ENCODE measurements around the gene WNT3A.

Gene WNT3A

GRCh38 chr1:228098323-228098931 is 91.6 kb downstream of the WNT3A start:
- no peak for TF ChIP-seq CTCF (IDR thresholded peaks at IDR 0.05; ENCODE audit: low read depth, low read length, missing control alignments)
- DNase-seq (ENCODE audit: extremely low read depth, low read depth) = no peak
- H3K4me3 ChIP-seq (replicated peaks; ENCODE audit: low read depth, low read length) = no peak overlapping the region

DNA sequence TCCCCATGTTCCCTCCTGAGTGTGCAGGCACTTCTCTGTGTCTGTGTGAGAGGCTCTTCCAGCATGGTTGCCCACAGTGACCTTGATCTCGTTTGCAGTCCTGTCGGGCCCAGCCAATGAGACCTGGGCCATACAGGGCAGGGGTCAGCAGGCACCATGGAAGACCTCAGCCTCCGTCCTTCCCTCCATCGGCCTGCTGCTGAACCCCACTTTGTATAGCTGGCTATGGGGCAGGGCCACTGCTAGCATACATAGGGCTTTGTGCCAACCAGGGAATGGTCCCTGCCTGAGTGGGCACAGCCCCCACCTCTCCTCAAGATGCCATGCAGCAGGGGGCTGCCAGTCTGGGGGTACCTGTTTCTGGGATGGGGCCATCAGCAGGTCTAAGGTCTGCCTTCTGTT is 92.5 kb downstream of the WNT3A start:
- H3K4me3 ChIP-seq (replicated peaks; ENCODE audit: low read depth, low read length) = no peak overlapping the region
- DNase-seq (ENCODE audit: extremely low read depth, low read depth) = no peak
- TF ChIP-seq CTCF (IDR thresholded peaks at IDR 0.05; ENCODE audit: low read depth, low read length, missing control alignments) = no peak

DNA sequence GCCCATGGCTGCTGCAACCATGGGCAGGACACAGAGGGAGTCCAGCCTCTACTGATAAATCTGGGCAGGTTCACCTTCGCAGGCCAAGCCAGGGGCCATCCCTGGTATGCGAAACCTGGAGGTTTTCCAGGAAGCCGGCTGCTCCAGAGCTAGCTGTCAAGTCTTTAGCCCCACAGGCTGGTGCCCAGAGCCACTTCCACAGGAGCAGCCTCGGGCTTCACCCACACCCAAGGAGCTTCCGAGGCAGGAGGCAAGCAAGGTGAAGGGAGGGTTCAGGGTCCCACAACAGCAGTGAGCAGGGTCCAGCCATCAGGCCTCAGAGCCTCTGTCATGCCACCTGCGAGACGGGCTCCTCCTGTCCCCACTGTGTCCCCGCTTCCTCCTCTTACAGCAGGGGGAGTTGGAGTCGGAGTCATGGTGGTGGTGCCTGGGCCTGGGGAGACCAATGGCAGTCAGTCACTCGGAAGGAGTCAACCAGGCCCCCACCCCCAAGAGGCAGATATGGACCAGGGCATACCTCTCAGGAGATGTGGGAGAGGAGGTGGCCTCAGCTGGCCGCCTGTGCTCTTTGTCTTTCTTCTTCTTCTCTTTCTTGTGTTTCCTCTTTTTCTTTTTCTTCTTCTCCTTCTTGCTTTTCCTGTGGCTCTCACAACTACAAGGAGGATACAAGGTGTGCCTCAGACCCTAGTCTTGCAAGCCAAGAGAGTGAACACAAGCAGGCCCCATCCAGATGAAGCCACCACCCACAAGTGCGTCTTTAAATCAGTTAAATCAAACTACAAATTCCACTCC is 94.2 kb downstream of the WNT3A start:
- no peak for TF ChIP-seq CTCF (IDR thresholded peaks at IDR 0.05; ENCODE audit: low read depth, low read length, missing control alignments)
- H3K4me3 ChIP-seq (replicated peaks; ENCODE audit: low read depth, low read length) = peak overlapping the region; percentile 77
- DNase-seq (ENCODE audit: extremely low read depth, low read depth) = no peak

GRCh38 chr1:228101614-228101993 is 94.8 kb downstream of the WNT3A start:
- TF ChIP-seq CTCF (IDR thresholded peaks at IDR 0.05; ENCODE audit: low read depth, low read length, missing control alignments) = no peak
- peak overlapping the region; percentile 77 for H3K4me3 ChIP-seq (replicated peaks; ENCODE audit: low read depth, low read length)
- DNase-seq (ENCODE audit: extremely low read depth, low read depth) = no peak

- peak overlapping the region; percentile 77 for H3K4me3 ChIP-seq (replicated peaks; ENCODE audit: low read depth, low read length)
- DNase-seq (ENCODE audit: extremely low read depth, low read depth) = no peak
- no peak for TF ChIP-seq CTCF (IDR thresholded peaks at IDR 0.05; ENCODE audit: low read depth, low read length, missing control alignments)
Measured at GRCh38 chr1:228101994-228102790, 95.4 kb downstream of the WNT3A start.

GRCh38 chr1:228102791-228103620 is 96.2 kb downstream of the WNT3A start, which contains the start of gene C1orf35:
Gene C1orf35, minus strand, starts transcription at chr1:228103325. Its CDS starts 98 bp downstream, at chr1:228103227.
- no peak for TF ChIP-seq CTCF (IDR thresholded peaks at IDR 0.05; ENCODE audit: low read depth, low read length, missing control alignments)
- H3K4me3 ChIP-seq (replicated peaks; ENCODE audit: low read depth, low read length) = peak within 1 kb of the TSS; percentile 77
- peak; percentile 66 for DNase-seq (ENCODE audit: extremely low read depth, low read depth)

Measured in HFF-Myc (cell line).